Dermis microvascular lymphatic vessel endothelial cell (primary cell): ENCODE measurements around the gene FNTB. TPM values are rescaled to one million over a fixed set of nuclear protein-coding genes. Genes with fewer than 3 reads are reported as not detected.
A peak's percentile ranks its signal among the peaks of the same experiment; 100 is the strongest.
"Not testable (repeated sequence)": the region's sequence is repeated elsewhere in the genome, so short reads cannot be mapped to it uniquely, and the experiment has no call there.

Source experiments
- DNase-seq, 2 donors: peaks; one replicate each; pipeline versions ENCODE4 v3.0.0 to v3.0.0-alpha.2; 2010; ENCODE audit warnings: low read depth in 2 of 2
- total RNA-seq: library from RNA; depleted of rRNA; stranded (reverse); fragments of >200 nt; gene quantifications from 2 replicates; pipeline ENCODE4 v1.2.1, GENCODE V29; 2014

Gene FNTB
- total RNA-seq, 1 donor from 2014 or later: 6.8 TPM

GRCh38 chr14:65012353-65012752 lies 25.7 kb downstream of the FNTB start:
- DNase-seq: no peak

- DNase-seq: no peak
These were observed 28.7 kb downstream of the FNTB start for GRCh38 chr14:65015391-65015790.

DNA sequence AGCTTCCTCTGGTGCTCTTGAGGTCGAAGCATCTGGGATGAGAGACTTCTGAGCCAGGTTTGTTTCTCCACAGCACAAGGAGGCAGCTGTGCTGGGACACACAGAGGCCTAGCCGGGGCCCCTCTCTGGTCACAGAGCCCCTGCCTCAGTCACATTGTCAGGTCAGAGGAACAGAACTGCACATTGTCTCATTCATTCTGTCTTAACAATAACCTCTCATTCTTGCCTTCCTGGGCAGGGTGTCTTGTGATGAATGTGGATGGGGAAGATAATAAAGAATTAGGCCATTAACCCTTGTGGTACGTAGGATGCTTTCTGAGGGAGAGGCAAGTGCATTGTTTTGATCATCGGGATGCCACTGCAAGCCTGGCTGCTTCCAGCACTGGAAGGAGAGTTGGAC lies 29.8 kb downstream of the FNTB start:
- no peak for DNase-seq

GRCh38 chr14:65019944-65020566 lies 33.4 kb downstream of the FNTB start:
- peak; percentile 86 to 89 for DNase-seq

GRCh38 chr14:65024957-65025356 lies 38.3 kb downstream of the FNTB start:
- DNase-seq: no peak

GRCh38 chr14:65025818-65026217 lies 39.1 kb downstream of the FNTB start:
- no peak for DNase-seq

- DNase-seq: no peak
These were observed 39.8 kb downstream of the FNTB start for GRCh38 chr14:65026526-65026925.

DNA sequence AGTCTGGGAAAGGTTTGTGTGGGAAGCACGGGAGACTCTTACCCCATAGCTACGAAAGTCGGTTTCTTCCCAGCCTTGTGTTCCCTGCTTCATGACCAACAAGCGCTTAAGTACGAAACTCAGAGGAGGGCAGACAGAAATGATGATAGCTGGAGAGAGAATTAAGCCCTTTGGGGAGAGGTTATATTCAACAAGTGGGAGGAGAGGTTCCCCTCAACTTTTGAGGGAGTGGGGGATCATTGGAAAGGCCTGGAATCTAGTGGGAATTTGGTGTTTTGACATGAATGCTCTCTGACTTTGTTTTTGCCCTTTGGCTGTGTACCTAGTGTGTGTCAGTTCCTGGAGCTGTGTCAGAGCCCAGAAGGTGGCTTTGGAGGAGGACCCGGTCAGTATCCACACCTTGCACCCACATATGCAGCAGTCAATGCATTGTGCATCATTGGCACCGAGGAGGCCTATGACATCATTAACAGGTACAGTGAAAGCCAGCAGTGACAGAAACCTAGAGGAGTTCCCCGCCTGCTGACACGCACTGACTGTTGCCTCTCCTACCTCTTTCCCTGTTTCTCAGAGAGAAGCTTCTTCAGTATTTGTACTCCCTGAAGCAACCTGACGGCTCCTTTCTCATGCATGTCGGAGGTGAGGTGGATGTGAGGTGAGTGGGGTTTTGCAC lies 40.6 kb downstream of the FNTB start:
- DNase-seq: no peak

- no peak for DNase-seq
These were observed 42.2 kb downstream of the FNTB start for GRCh38 chr14:65028937-65029336.

DNA sequence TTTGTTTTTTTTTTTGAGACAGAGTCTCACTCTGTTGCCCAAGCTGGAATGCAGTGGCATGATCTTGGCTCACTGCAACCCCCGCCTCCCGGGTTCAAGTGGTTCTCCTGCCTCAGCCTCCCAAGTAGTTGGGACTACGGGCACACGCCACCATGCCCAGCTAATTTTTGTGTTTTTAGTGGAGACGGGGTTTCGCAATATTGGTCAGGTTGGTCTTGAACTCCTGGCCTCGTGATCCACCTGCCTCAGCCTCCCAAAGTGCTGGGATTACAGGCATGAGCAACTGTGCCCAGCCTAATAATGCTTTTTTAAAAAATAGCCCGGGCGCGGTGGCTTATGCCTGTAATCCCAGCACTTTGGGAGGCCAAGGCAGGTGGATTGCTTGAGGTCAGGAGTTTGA lies 44.6 kb downstream of the FNTB start:
- not testable (repeated sequence) for DNase-seq

DNA sequence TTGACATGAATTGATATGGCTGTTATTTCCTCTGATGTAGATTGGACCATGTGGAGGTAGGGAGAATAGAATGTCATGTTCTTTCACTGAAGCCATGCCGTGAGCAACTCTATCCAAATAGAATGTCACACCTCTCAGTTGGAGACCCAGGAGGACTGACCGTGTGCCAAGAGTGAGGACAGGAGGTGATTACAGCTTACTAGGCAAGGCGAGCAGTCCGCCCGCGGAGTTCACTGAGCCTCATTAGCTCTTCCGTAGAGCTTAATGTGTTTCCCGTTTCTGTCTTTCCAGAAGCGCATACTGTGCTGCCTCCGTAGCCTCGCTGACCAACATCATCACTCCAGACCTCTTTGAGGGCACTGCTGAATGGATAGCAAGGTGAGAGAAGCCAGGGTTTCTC lies 45.6 kb downstream of the FNTB start:
- no peak for DNase-seq

DNA sequence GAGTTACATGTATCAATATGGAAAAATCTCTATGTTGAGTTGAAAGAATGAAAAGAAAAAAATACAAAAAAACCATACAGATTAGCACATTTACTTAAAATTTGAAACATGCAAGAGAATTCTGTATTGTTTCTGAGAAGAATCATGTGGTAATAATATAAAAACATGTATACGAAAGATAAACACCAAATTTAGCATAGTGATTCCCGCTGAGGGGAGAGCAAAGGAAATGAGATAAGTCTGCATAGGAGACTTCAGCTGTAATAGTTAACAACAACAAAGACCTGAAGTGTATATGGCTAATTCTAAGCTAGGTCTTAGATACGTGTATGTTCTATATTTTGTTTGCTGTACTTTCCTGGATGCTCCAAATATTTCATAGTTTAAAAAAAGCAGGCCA lies 46.5 kb downstream of the FNTB start:
- DNase-seq: no peak

DNA sequence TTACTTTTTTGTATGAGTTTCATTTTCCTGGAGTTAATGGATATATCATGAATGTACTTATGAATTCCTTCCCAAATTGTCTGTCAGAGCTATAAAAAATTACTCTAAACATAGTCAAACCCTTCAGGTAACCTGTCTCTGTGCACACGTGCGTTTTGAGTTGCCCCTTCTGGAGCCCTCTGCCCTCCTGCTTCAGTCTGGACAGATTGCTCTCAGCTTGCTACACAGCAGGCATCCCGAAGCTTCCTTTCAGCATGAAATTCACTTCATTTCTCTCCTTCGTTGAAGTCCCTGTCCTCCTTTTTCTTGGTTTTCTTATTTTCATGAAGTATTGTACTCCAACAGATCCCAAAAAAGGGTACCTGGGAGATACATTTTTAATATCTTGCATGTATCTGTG lies 47.3 kb downstream of the FNTB start:
- no peak for DNase-seq

DNA sequence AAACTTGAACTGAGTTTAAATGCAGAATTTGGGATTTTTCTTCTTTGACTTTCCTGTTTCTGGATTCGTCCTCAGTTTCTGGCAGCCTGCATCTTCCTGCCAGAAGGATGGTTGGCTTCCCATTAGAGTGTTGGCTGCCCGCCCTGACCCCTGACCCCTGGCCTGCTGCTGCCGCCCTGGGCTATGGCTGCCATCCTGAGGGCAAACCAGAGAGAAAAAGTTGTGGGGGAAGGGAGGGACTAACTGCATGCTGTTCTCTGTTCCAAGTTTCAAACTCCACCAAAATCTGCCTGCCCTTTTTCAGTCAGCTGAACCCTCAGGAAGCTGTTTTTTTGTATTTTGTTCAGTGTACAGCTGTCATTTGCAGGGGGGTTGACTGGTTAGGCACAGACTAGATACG lies 48.4 kb downstream of the FNTB start:
- peak; percentile 37 to 45 for DNase-seq

- no peak for DNase-seq
These were observed 52.3 kb downstream of the FNTB start for GRCh38 chr14:65038966-65039365.

- no peak for DNase-seq
These were observed 54.2 kb downstream of the FNTB start for GRCh38 chr14:65040666-65041433.

DNA sequence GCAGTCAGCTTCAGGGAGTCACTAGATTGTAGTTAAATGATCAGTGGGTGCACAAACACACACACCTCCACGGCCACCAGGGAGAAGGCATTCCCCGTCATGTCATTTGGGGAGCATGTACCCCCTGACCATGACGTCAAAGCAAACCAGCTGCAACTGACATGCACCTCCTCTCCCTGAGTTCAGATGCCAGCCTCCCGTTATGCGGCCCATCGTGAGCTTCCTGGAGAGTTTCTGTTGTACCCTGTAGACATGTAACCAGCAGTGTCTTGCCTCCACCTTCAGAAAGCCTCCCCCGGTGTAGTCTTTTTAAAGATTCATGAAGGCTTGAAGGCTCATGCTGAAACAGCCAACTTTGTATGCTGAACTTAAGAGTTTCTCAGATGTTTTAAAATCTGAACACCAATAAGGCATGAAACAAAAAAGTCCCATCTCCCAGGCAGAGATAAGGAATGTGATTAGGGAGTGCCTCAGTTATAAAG lies 54.8 kb downstream of the FNTB start:
- no peak for DNase-seq

GRCh38 chr14:65042296-65042695 lies 55.6 kb downstream of the FNTB start:
- no peak for DNase-seq

DNA sequence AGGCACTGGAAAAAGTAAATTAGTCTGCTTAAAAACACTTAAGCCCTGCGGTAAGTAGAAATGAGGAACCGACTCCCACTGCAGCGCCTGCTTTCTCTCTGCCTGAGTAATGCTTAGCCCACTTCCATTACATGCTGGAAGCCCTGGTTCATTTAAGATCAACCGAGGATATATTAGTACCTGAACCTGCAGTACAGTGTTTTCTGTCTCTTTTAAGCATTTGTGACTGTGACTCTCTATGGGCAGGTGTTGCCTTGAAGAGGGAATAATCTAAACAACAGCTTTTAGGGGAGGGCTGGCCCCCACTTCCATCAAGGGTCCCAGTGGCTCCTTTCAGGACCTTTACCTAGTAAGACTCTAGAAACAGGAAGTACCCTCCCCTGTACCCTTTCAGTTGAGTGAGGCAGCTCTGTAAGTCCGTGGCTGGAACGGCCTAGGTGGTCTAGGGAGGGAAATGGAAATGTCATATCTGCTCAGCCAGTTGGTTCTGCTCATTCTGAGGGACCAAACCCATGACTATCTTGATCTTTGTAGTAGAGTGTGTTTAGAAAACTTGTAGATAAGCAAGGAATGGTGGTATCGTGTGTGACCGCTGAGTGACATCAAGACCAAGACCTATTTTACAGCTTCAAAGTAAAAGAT lies 56.2 kb downstream of the FNTB start:
- no peak for DNase-seq

DNA sequence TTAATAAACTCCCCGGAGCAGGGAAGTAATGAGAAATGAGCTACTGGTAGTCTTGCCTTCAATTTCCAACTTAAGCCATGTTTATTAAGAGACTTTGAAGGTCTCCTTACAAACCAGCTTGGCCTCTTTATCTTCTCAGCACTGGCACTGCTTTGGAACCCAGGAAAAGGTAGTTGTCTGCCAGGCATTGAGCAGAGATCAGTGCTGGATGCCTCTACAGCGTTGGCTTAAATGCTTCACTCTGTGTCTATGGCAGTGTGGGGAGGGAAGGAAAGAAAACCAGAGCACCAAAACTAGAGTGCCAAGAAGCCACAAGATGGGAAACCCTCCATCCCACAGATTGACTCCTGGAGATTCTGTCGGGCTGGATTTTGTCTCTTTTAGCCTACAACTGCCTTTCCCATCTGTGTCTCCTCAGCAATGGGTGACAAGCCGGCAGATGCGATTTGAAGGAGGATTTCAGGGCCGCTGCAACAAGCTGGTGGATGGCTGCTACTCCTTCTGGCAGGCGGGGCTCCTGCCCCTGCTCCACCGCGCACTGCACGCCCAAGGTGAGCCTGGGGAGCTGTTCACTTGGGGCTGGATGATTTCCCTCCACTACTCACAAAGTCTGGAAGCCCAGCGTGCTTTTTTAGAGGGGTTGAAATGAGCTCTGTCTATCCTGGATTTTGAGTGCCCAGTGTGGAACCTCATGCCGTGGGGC lies 57.3 kb downstream of the FNTB start:
- DNase-seq: no peak

- DNase-seq: no peak
These were observed 57.9 kb downstream of the FNTB start for GRCh38 chr14:65044596-65044959.

- DNase-seq: no peak
These were observed 58.3 kb downstream of the FNTB start for GRCh38 chr14:65045006-65045405.
